Activated T-helper 2 cell treated with anti-CD3 and anti-CD28 coated beads, Interferon-gamma antibody, Interleukin-2, Interleukin-4, amounts not matched to agents 10 μg/mL and 5 μg/mL and 100 μg/mL, durations not matched to agents 14 hours and 24 hours and 36 hours (primary cell): ENCODE results near the gene SYNE2. TPM values are rescaled to one million over a fixed set of nuclear protein-coding genes. Genes with fewer than 3 reads are reported as not detected.
"Not testable (repeated sequence)": the region's sequence is repeated elsewhere in the genome, so short reads cannot be mapped to it uniquely, and the experiment has no call there.

Source experiments
- DNase-seq: peaks from one replicate; pipeline ENCODE4 v3.0.0; 2021; ENCODE audit warnings: low spot score
- H3K27ac Mint-ChIP-seq: one replicate; pipeline ENCODE4 v1.8.0; 2021; ENCODE audit warnings: mixed read lengths
- H3K27me3 Mint-ChIP-seq: one replicate; pipeline ENCODE4 v1.8.0; 2021; ENCODE audit warnings: low read depth, mixed read lengths
- H3K36me3 Mint-ChIP-seq: one replicate; pipeline ENCODE4 v1.8.0; 2021; ENCODE audit warnings: low read depth, mixed read lengths
- H3K4me1 Mint-ChIP-seq: one replicate; pipeline ENCODE4 v1.8.0; 2021; ENCODE audit warnings: low read depth, mixed read lengths
- H3K4me3 Mint-ChIP-seq: one replicate; pipeline ENCODE4 v1.8.0; 2021; ENCODE audit warnings: low read depth, mild to moderate bottlenecking, moderate library complexity, mixed read lengths
- H3K9me3 Mint-ChIP-seq: one replicate; pipeline ENCODE4 v1.8.0; 2021; ENCODE audit warnings: mixed read lengths
- intact Hi-C: fragments of 100-400 bp; cut with micrococcal nuclease; formaldehyde crosslinking; loops from one replicate; pipeline ENCODE4 v1.15.1; 2023
- total RNA-seq: library from RNA; stranded (reverse); gene quantifications from 2 replicates; pipeline ENCODE4 v1.2.3, GENCODE V29; 2022

The SYNE2 gene
- total RNA-seq, 1 donor from 2014 or later: 15.2 TPM

DNA sequence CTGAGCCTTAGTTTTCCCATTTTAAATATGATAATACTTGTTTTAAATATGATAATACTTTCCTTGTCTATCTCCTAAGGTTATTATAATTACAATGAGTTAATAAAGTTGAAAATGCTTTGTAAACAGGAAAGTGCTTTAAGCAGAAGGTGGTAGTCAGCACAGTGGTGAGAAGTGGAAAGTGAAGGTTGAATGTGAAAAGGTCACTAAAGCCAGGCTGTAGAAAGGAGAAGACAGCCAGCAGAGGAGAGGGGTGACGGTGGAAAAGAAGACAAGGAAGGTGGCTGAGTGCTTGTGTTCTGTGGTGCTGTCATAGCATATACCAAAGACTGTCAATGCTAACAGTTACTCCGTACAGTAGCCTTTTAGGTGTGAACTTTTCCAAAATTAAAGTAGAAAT, 323.5 kb downstream of the SYNE2 start:
- Mint-ChIP-seq H3K36me3 (peaks cover 22% of the 10 kb centered on the region), H3K4me1 (peaks cover 12% of the 10 kb centered on the region), H3K27me3 (no peaks in the 10 kb centered on the region), H3K27ac (no peak overlapping the region), H3K4me3 (no peak overlapping the region), H3K9me3 (no peaks in the 10 kb centered on the region)
- no peak for DNase-seq
- intact Hi-C loops: loop anchor here (5.0 kb wide), 1 partner anchor 106 kb away; no protein-coding TSS in a partner anchor

DNA sequence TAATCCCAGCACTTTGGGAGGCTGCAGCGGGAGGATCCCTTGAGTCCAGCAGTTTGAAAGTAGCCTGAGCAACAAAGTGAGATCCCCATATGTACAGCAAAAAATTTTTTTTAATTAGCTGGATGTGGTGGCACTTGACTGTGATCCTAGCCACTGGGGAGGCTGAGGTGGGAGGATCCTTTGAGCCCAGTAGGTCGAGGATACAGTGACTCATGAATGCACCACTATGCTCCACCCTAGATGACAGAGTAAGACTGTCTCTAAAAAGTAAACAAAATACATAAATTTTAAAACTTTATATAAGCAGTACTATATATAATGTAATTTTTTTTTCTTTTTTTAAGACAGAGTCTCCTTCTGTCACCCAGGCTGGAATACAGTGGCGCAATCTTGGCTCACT, 326.0 kb downstream of the SYNE2 start:
- Mint-ChIP-seq H3K9me3 (no peaks in the 10 kb centered on the region), H3K4me1 (peaks cover 12% of the 10 kb centered on the region), H3K4me3 (no peak overlapping the region), H3K36me3 (peaks cover 24% of the 10 kb centered on the region), H3K27me3 (no peaks in the 10 kb centered on the region), H3K27ac (no peak overlapping the region)
- DNase-seq: no peak
- intact Hi-C loops: loop anchor here (5.0 kb wide), 1 partner anchor 103 kb away; no protein-coding TSS in a partner anchor

DNA sequence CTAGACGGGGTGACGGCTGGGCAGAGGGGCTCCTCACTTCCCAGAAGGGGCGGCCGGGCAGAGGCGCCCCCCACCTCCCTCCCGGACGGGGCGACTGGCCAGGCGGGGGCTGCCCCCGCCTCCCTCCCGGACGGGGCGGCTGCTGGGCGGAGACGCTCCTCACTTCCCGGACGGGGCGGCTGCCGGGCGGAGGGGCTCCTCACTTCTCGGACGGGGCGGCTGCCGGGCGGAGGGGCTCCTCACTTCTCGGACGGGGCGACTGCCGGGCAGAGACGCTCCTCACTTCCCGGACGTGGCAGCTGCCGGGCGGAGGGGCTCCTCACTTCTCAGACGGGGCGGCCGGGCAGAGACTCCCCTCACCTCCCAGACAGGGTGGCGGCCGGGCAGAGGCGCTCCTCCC, 330.1 kb downstream of the SYNE2 start:
- intact Hi-C loops, H3K27ac Mint-ChIP-seq, DNase-seq, H3K4me1 Mint-ChIP-seq, H3K9me3 Mint-ChIP-seq, H3K27me3 Mint-ChIP-seq, H3K4me3 Mint-ChIP-seq: not testable (repeated sequence)
- H3K36me3 Mint-ChIP-seq: peaks cover 18% of the 10 kb centered on the region

GRCh38 chr14:64184103-64184729, 331.4 kb downstream of the SYNE2 start:
- Mint-ChIP-seq H3K27ac (no peak overlapping the region), H3K36me3 (peaks cover 17% of the 10 kb centered on the region), H3K4me3 (no peak overlapping the region), H3K9me3 (no peaks in the 10 kb centered on the region), H3K27me3 (no peaks in the 10 kb centered on the region), H3K4me1 (no peaks in the 10 kb centered on the region)
- DNase-seq: no peak
- intact Hi-C loops: no loop called here

DNA sequence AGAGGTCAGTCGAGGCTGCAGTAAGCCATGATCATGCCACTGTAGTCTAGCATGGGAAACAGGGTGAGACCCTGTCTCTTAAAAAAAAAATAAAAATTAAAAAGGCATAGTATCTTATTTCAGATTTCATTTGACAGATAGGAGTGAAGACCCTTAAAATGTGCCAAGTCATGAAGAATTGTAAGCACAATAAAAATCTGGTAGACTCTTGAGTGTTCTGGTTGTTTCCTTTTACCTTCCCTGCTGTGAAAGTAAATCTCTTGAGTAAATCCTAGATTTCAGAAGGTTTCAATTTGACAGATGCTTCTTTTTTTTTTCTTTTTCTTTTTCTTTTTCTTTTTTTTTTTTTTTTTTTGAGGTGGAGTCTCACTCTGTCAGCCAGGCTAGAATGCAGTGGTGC, 332.4 kb downstream of the SYNE2 start:
- DNase-seq: no peak
- intact Hi-C loops: no loop called here
- no peaks in the 10 kb centered on the region for H3K27me3 Mint-ChIP-seq
- H3K36me3 Mint-ChIP-seq: peaks cover 20% of the 10 kb centered on the region
- no peak overlapping the region for H3K4me3 Mint-ChIP-seq
- H3K27ac Mint-ChIP-seq: no peak overlapping the region
- H3K4me1 Mint-ChIP-seq: no peaks in the 10 kb centered on the region
- no peaks in the 10 kb centered on the region for H3K9me3 Mint-ChIP-seq

DNA sequence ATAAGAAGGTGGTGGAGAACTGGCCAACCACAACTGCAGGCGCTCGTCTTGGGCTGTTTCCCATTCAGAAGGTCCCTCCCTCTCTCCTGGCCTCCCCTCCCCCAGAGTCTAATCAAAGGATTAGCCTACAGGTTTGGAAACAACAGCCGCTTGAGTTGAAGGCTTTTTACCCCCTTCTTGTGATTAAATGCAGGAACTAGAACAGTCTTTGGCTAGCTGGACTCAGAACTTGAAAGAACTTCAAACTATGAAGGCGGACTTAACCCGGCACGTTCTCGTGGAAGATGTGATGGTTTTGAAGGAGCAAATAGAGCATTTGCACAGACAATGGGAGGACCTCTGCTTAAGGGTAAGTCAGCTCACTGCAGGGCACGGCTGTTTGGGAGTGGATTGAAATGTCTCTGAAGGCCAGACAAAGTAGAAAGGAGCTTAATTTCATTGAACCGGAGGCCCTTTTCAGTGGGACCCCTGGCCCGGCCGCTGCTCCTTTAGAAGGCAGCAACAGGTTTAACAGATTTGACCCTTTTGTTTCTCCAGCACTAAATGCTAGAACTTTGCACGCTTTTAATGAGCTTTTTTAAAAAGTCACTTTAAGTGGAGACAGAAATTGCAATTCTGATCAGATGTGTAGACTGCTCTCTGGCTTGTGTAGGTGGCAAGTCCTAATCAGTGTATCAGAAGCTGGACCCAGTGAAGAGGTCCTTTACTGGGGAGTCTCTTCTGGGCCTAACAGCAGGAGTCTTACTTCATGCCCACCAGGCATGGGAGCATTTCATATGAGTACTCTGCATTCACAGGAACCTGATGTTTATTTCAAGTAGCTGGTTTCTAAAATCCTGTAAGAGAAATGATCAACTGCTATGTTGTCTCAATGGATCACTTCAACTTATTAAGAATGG, 333.7 kb downstream of the SYNE2 start:
- no peaks in the 10 kb centered on the region for H3K27me3 Mint-ChIP-seq
- H3K9me3 Mint-ChIP-seq: no peaks in the 10 kb centered on the region
- no peak overlapping the region for H3K27ac Mint-ChIP-seq
- DNase-seq: no peak
- intact Hi-C loops: no loop called here
- no peak overlapping the region for H3K4me3 Mint-ChIP-seq
- H3K4me1 Mint-ChIP-seq: peaks cover 4% of the 10 kb centered on the region
- peaks cover 20% of the 10 kb centered on the region for H3K36me3 Mint-ChIP-seq

GRCh38 chr14:64187331-64187730, 334.5 kb downstream of the SYNE2 start:
- no peak for DNase-seq
- Mint-ChIP-seq H3K4me1 (peaks cover 5% of the 10 kb centered on the region), H3K27me3 (no peaks in the 10 kb centered on the region), H3K27ac (no peak overlapping the region), H3K9me3 (no peaks in the 10 kb centered on the region), H3K4me3 (no peak overlapping the region), H3K36me3 (peaks cover 17% of the 10 kb centered on the region)
- intact Hi-C loops: no loop called here

DNA sequence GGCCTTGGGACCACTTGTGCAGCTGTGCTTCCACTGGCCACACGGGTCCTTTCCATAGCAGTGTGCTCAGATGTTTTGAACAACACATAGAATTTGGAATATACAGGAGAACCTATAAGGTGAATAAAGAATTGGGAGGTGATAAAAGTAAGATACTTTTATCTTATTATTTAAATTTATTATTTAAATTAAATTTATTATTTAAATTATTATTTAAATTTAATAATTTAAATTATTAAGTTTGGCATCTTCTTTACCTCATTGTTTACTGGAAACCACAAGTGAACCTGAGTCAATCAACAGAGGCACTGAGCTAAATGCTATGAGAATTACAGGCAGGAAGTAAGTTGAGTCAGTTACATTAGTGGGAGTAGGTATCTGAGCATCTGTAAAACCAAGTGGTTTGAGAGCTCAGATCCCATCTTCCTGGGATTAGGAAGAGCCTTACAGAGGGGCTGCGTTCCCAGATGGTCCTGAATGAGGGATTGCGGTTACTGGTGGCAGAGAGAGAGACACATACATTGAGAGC, 338.2 kb downstream of the SYNE2 start:
- Mint-ChIP-seq H3K27ac (peak overlapping the region; percentile 61), H3K27me3 (no peaks in the 10 kb centered on the region), H3K4me1 (peaks cover 19% of the 10 kb centered on the region), H3K9me3 (no peaks in the 10 kb centered on the region), H3K4me3 (no peak overlapping the region), H3K36me3 (peaks cover 17% of the 10 kb centered on the region)
- no peak for DNase-seq
- intact Hi-C loops: no loop called here

DNA sequence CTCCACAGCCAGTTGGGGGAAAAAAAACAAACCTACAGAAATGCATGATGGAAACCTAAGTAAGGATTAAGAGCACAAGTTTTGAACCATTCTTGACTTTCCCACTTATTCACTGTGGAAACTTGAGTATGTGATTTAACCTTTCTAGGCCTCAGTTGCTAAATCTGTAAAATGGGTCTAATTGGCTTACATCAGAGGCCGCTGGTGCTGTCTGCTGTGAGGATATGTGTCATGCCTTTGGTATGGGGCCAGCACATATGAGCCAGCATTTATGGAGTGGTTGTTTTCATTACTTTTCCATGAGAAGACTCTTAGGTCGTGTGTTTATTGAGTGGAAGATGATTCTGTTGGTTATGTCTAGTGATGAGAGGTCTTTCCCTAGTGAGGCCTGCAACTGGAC, 339.0 kb downstream of the SYNE2 start:
- no peak for DNase-seq
- intact Hi-C loops: no loop called here
- no peaks in the 10 kb centered on the region for H3K9me3 Mint-ChIP-seq
- H3K27me3 Mint-ChIP-seq: no peaks in the 10 kb centered on the region
- H3K27ac Mint-ChIP-seq: no peak overlapping the region
- H3K4me1 Mint-ChIP-seq: peaks cover 20% of the 10 kb centered on the region
- H3K36me3 Mint-ChIP-seq: peaks cover 17% of the 10 kb centered on the region
- no peak overlapping the region for H3K4me3 Mint-ChIP-seq

- no peak for DNase-seq
- no peak overlapping the region for H3K4me3 Mint-ChIP-seq
- no peaks in the 10 kb centered on the region for H3K27me3 Mint-ChIP-seq
- no peak overlapping the region for H3K27ac Mint-ChIP-seq
- H3K9me3 Mint-ChIP-seq: no peaks in the 10 kb centered on the region
- H3K4me1 Mint-ChIP-seq: peaks cover 24% of the 10 kb centered on the region
- intact Hi-C loops: no loop called here
- peaks cover 12% of the 10 kb centered on the region for H3K36me3 Mint-ChIP-seq
Measured at GRCh38 chr14:64193821-64194220, 341.0 kb downstream of the SYNE2 start.

DNA sequence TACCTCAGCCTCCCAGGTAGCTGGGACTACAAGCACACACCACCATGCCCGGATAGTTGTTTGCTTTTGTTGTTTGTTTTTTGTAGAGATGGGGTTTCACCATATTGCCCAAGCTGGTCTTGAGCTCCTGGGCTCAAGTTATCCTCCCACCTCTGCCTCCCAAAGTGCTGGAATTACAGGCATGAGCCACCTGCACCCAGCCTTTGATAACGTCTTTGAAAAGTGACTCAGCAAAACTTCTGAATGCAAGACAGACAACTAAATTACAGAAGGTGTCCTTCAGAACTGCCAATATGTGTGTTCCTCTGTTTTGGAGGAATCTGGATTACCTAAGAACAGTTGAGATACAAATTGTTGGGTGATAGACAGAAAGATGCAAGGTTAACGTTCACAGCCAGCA, 341.6 kb downstream of the SYNE2 start:
- Mint-ChIP-seq H3K4me3 (no peak overlapping the region), H3K4me1 (peaks cover 24% of the 10 kb centered on the region), H3K36me3 (peaks cover 12% of the 10 kb centered on the region), H3K9me3 (no peaks in the 10 kb centered on the region), H3K27me3 (no peaks in the 10 kb centered on the region), H3K27ac (peak overlapping the region; percentile 40)
- no peak for DNase-seq
- intact Hi-C loops: no loop called here

DNA sequence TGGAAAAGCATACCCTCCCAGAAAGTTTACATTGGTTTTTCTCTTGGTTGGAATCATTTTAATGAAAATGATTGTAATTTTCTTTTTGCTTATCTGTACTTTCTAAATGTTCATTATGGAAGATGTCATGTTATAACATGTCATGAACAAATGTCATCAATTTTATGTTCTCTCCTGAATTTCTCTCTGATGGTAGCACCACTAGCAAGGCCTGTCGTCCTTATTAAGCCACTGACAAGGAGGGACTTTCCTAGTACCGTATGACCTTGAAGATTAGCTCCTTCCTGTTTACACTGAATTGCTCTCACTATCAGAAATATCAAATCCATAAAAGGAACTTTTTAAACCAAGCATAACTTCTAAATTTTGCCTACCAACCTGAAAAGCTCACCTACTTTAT, 342.4 kb downstream of the SYNE2 start:
- Mint-ChIP-seq H3K9me3 (no peaks in the 10 kb centered on the region), H3K36me3 (peaks cover 9% of the 10 kb centered on the region), H3K27ac (no peak overlapping the region), H3K4me3 (no peak overlapping the region), H3K4me1 (peaks cover 24% of the 10 kb centered on the region), H3K27me3 (no peaks in the 10 kb centered on the region)
- no peak for DNase-seq
- intact Hi-C loops: no loop called here

GRCh38 chr14:64196056-64196455, 343.3 kb downstream of the SYNE2 start:
- Mint-ChIP-seq H3K27ac (no peak overlapping the region), H3K4me1 (peaks cover 24% of the 10 kb centered on the region), H3K4me3 (no peak overlapping the region), H3K27me3 (no peaks in the 10 kb centered on the region), H3K9me3 (no peaks in the 10 kb centered on the region), H3K36me3 (peaks cover 9% of the 10 kb centered on the region)
- intact Hi-C loops: no loop called here
- no peak for DNase-seq
